SK-N-SH treated with all-trans-retinoic acid at 6 μM for 48 hours (cell line): ENCODE results near the gene GLP2R.

Source experiments
- ATAC-seq: fragments of 200-7000 bp; cut with Tn5 transposase; 3 replicates; pipeline ENCODE4 v1.9.1; 2020; ENCODE audit warnings: mild to moderate bottlenecking, moderate library complexity
- ARNTL ChIP-seq: fragments of 450-650 bp; formaldehyde crosslinking; IDR thresholded peaks from 2 replicates; pipeline ENCODE4 v1.5.0; 2020; ENCODE audit warnings: low read depth, mild to moderate bottlenecking, moderate library complexity, borderline replicate concordance
- CSDC2 ChIP-seq: fragments of 250-450 bp; sonication (Bioruptor Pico); IDR thresholded peaks from 2 replicates; pipeline ENCODE4 v1.5.0; 2020; ENCODE audit warnings: mild to moderate bottlenecking, moderate library complexity
- CSRNP3 ChIP-seq: fragments of 250-450 bp; sonication (Bioruptor Pico); IDR thresholded peaks from 2 replicates; pipeline ENCODE4 v1.5.1; 2021; ENCODE audit warnings: mild to moderate bottlenecking, moderate library complexity
- ESRRG ChIP-seq: fragments of 250-450 bp; sonication (Bioruptor Pico); IDR thresholded peaks from 2 replicates; pipeline ENCODE4 v1.6.1; 2021; ENCODE audit warnings: mild to moderate bottlenecking
- GLIS3 ChIP-seq: fragments of 250-450 bp; sonication (Bioruptor Pico); IDR thresholded peaks from 2 replicates; pipeline ENCODE4 v1.5.0; 2020; ENCODE audit warnings: mild to moderate bottlenecking, moderate library complexity
- OSR1 ChIP-seq: fragments of 250-450 bp; sonication (Bioruptor Pico); IDR thresholded peaks from 2 replicates; pipeline ENCODE4 v1.8.0; 2022; ENCODE audit warnings: moderate library complexity, mild to moderate bottlenecking, inconsistent platforms
- PATZ1 ChIP-seq: fragments of 250-450 bp; sonication (Bioruptor Pico); IDR thresholded peaks from 2 replicates; pipeline ENCODE4 v1.8.0; 2020; ENCODE audit warnings: mild to moderate bottlenecking, moderate library complexity, borderline replicate concordance
- PPARA ChIP-seq: fragments of 250-450 bp; sonication (Bioruptor Pico); IDR thresholded peaks from 2 replicates; pipeline ENCODE4 v1.5.0; 2020; ENCODE audit warnings: mild to moderate bottlenecking, borderline replicate concordance
- RARB ChIP-seq: fragments of 250-450 bp; sonication (Bioruptor Pico); IDR thresholded peaks from 2 replicates; pipeline ENCODE4 v1.8.0; 2021; ENCODE audit warnings: mild to moderate bottlenecking, moderate library complexity
- SNAI2 ChIP-seq: fragments of 250-450 bp; sonication (Bioruptor Pico); IDR thresholded peaks from 2 replicates; pipeline ENCODE4 v1.5.0; 2020; ENCODE audit warnings: mild to moderate bottlenecking, moderate library complexity
- TCF4 ChIP-seq: fragments of 250-450 bp; sonication (Bioruptor Pico); IDR thresholded peaks from 2 replicates; pipeline ENCODE4 v1.8.0; 2021; ENCODE audit warnings: mild to moderate bottlenecking, moderate library complexity, borderline replicate concordance
- TOX ChIP-seq: fragments of 250-450 bp; sonication (Bioruptor Pico); IDR thresholded peaks from 2 replicates; pipeline ENCODE4 v1.8.0; 2021; ENCODE audit warnings: mild to moderate bottlenecking, moderate library complexity, borderline replicate concordance
- TSHZ2 ChIP-seq: fragments of 250-450 bp; sonication (Bioruptor Pico); IDR thresholded peaks from 2 replicates; pipeline ENCODE4 v1.5.0; 2020; ENCODE audit warnings: mild to moderate bottlenecking, moderate library complexity
- ZC3H10 ChIP-seq: fragments of 250-450 bp; sonication (Bioruptor Pico); IDR thresholded peaks from 2 replicates; pipeline ENCODE4 v1.5.1; 2021; ENCODE audit warnings: mild to moderate bottlenecking, moderate library complexity
- ZFP3 ChIP-seq: fragments of 250-450 bp; sonication (Bioruptor Pico); IDR thresholded peaks from 2 replicates; pipeline ENCODE4 v1.5.0; 2020; ENCODE audit warnings: mild to moderate bottlenecking, moderate library complexity
- ZFP30 ChIP-seq: fragments of 450-650 bp; formaldehyde crosslinking; IDR thresholded peaks from 2 replicates; pipeline ENCODE4 v1.5.0; 2022; ENCODE audit warnings: mild to moderate bottlenecking, moderate library complexity
- ZNF565 ChIP-seq: fragments of 450-650 bp; formaldehyde crosslinking; conservative IDR thresholded peaks from 2 replicates; pipeline ENCODE4 v1.5.0; 2020; ENCODE audit warnings: low read depth, mild to moderate bottlenecking, moderate library complexity
- ZNF70 ChIP-seq: fragments of 450-650 bp; formaldehyde crosslinking; IDR thresholded peaks from 2 replicates; pipeline ENCODE4 v1.5.0; 2020; ENCODE audit warnings: mild to moderate bottlenecking, moderate library complexity
- ZNF8 ChIP-seq: fragments of 450-650 bp; formaldehyde crosslinking; IDR thresholded peaks from 2 replicates; pipeline ENCODE4 v1.5.0; 2020; ENCODE audit warnings: mild to moderate bottlenecking, moderate library complexity
- TF ChIP-seq, protein P1 (sequence below): fragments of 250-450 bp; sonication (Bioruptor Pico); IDR thresholded peaks from 2 replicates; pipeline ENCODE4 v1.8.0; 2021; ENCODE audit warnings: low read depth, mild to moderate bottlenecking, moderate library complexity, borderline replicate concordance

Gene GLP2R

GRCh38 chr17:9855036-9855435 is 29.3 kb downstream of the GLP2R start (continued):
- TF ChIP-seq ZFP30 (no peak), OSR1 (CRISPR knock-in tag) (no peak), PATZ1 (CRISPR knock-in tag) (no peak), ZC3H10 (no peak), ARNTL (CRISPR knock-in tag) (no peak), GLIS3 (CRISPR knock-in tag) (no peak), ZNF565 (CRISPR knock-in tag) (no peak), ZNF70 (CRISPR knock-in tag) (no peak), TCF4 (CRISPR knock-in tag) (no peak)

GRCh38 chr17:9859781-9860180 is 34.1 kb downstream of the GLP2R start:
- no peak for ATAC-seq

More at GRCh38 chr17:9859781-9860180, 34.1 kb downstream of the GLP2R start:
- TF ChIP-seq CSRNP3 (CRISPR knock-in tag) (no peak), RARB (CRISPR knock-in tag) (no peak), TOX (CRISPR knock-in tag) (no peak), ZC3H10 (no peak), ZFP30 (no peak), ZNF70 (CRISPR knock-in tag) (no peak), ZFP3 (no peak), ZNF565 (CRISPR knock-in tag) (no peak), ESRRG (CRISPR knock-in tag) (no peak), PATZ1 (CRISPR knock-in tag) (no peak), GLIS3 (CRISPR knock-in tag) (no peak), OSR1 (CRISPR knock-in tag) (no peak), PPARA (CRISPR knock-in tag) (no peak), SNAI2 (no peak), TSHZ2 (CRISPR knock-in tag) (no peak), CSDC2 (CRISPR knock-in tag) (no peak), ZNF8 (CRISPR knock-in tag) (no peak), TCF4 (CRISPR knock-in tag) (no peak)
- TF ChIP-seq, protein P1, sequence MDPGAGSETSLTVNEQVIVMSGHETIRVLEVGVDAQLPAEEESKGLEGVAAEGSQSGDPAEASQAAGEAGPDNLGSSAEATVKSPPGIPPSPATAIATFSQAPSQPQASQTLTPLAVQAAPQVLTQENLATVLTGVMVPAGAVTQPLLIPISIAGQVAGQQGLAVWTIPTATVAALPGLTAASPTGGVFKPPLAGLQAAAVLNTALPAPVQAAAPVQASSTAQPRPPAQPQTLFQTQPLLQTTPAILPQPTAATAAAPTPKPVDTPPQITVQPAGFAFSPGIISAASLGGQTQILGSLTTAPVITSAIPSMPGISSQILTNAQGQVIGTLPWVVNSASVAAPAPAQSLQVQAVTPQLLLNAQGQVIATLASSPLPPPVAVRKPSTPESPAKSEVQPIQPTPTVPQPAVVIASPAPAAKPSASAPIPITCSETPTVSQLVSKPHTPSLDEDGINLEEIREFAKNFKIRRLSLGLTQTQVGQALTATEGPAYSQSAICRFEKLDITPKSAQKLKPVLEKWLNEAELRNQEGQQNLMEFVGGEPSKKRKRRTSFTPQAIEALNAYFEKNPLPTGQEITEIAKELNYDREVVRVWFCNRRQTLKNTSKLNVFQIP: no peak
- TF ChIP-seq, all 23 proteins: peak for 0
